AG09309 (cell line): ENCODE measurements around the gene NOTCH3.

ENCODE experiments used
- DNase-seq: peaks from one replicate; pipeline ENCODE4 v3.0.0-alpha.2; 2010; ENCODE audit warnings: low read depth
- H3K4me3 ChIP-seq: 2 replicates; pipeline ENCODE4 v1.5.1; 2011; ENCODE audit warnings: mild to moderate bottlenecking, low read depth, low read length, moderate library complexity; ENCODE audit not compliant: control insufficient read depth
- TF ChIP-seq, protein P1 (sequence below): IDR thresholded peaks from 2 replicates; pipeline ENCODE4 v1.5.1; 2011; ENCODE audit warnings: mild to moderate bottlenecking, low read depth, low read length, inconsistent platforms; ENCODE audit not compliant: insufficient read depth, control insufficient read depth; ENCODE audit errors: missing control alignments

Gene NOTCH3

DNA sequence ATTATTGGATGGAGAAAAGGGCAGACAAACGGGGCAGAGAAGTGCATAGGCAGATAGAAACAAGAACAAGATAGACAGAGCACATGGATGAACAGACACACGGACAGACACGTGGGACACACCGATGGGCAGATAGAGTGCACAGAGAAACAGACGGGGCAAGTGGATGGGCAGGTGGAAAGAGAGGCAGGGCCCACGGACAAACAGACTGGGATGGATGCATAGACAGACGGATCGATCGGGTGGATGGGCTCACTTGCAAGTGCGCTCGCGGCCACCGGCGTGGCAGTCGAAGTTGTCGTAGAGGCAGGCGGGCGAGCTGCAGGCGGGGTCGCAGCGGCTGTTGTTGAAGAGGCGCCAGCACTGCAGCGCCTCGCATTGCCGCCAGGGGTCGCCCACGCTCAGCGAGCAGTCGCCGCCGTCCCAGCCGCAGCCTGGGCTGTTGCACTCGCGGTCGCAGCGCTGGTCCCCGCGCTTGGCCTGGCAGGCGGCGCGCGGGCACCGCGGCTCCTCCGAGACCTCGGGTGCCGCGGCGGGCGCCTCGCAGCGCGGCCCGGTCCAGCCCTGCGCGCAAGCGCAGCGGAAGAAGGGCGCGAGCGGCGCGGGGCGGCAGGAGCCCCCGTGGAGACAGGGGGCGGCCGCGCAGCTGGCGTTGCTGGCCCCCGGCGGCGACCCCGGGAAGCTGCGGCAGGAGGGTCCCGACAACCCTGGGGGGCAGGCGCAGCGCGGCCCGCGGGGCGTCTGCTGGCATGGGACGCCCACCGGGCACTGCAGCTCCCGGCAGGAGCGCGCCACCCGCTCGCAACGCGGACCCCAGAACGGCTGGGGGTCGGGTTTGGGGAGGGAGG, 23.3 kb downstream of the NOTCH3 start:
- TF ChIP-seq, protein P1, sequence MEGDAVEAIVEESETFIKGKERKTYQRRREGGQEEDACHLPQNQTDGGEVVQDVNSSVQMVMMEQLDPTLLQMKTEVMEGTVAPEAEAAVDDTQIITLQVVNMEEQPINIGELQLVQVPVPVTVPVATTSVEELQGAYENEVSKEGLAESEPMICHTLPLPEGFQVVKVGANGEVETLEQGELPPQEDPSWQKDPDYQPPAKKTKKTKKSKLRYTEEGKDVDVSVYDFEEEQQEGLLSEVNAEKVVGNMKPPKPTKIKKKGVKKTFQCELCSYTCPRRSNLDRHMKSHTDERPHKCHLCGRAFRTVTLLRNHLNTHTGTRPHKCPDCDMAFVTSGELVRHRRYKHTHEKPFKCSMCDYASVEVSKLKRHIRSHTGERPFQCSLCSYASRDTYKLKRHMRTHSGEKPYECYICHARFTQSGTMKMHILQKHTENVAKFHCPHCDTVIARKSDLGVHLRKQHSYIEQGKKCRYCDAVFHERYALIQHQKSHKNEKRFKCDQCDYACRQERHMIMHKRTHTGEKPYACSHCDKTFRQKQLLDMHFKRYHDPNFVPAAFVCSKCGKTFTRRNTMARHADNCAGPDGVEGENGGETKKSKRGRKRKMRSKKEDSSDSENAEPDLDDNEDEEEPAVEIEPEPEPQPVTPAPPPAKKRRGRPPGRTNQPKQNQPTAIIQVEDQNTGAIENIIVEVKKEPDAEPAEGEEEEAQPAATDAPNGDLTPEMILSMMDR, result peak; percentile 77
- no peak overlapping the region for H3K4me3 ChIP-seq
- DNase-seq, result no peak

DNA sequence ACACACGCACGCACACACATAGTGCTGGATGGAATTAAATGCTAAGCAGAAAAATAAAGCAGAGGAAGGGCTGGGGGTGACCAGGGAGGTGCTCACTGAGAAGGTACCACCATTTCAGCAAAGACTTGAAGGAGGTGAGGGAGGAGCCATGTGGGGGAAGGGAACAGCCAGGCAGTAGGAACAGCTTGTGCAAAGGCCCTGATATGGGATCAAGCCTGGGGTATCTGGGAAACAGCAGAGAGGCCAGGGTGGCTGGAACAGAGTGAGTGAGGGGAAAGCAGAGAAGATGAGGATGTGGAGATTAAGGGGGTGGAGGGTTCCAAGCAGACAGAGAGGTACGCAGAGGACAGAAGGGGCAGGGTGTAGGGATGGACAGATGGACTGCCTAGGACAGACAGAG, 25.2 kb downstream of the NOTCH3 start:
- DNase-seq, result no peak
- no peak overlapping the region for H3K4me3 ChIP-seq
- TF ChIP-seq, protein P1, result no peak

DNA sequence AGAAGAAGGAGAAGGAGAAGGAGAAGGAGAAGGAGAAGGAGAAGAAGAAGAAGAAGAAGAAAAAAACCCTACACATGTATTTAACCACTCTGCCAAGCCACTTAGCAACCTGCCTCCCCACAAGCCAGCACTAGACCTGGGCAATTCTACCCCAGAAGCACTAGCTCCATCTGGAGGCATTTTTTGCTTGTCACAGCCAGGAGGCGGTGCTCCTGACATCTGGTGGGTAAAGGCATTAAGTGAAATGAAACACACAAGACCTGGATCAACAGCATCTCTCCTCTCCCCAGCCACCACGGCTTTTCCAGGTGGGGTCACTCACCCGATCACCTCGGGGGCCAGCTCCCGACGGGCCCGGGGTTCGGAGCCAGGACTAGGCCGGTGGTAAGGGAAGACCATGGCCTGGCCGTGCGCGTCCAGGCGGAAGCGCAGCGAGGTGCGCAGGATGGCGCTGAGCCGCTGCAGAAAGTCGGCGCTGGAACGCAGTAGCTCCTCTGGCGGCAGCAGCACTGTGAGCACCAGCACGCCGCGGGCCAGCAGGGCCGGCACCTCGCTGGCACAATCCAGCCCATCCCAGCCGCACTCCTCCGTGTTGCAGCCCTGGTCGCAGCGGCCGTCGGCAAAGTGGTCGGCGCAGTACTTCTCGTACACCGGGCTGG, 26.9 kb downstream of the NOTCH3 start:
- no peak for DNase-seq
- no peak overlapping the region for H3K4me3 ChIP-seq
- TF ChIP-seq, protein P1, result no peak

DNA sequence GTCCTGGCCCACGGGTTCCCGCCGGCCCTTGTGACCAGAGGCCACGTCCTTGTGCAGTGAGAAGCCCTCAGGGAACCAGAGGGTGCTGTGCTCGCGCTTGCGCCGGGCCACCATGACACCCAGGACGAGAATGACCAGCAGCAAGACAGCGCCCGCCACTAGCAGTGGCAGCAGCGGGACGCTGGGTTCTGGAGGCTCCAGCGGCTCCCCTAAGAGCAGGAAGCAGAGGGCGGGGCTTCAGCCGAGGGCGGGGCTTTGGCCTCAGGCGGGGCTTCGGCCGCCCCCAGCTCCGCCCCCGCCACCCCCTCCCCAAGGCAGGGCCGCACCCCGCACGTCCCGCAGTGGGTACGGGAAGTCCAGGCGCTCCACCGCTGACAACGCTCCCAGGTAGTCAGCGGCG, 30.4 kb downstream of the NOTCH3 start:
- TF ChIP-seq, protein P1, result no peak
- no peak overlapping the region for H3K4me3 ChIP-seq
- no peak for DNase-seq

DNA sequence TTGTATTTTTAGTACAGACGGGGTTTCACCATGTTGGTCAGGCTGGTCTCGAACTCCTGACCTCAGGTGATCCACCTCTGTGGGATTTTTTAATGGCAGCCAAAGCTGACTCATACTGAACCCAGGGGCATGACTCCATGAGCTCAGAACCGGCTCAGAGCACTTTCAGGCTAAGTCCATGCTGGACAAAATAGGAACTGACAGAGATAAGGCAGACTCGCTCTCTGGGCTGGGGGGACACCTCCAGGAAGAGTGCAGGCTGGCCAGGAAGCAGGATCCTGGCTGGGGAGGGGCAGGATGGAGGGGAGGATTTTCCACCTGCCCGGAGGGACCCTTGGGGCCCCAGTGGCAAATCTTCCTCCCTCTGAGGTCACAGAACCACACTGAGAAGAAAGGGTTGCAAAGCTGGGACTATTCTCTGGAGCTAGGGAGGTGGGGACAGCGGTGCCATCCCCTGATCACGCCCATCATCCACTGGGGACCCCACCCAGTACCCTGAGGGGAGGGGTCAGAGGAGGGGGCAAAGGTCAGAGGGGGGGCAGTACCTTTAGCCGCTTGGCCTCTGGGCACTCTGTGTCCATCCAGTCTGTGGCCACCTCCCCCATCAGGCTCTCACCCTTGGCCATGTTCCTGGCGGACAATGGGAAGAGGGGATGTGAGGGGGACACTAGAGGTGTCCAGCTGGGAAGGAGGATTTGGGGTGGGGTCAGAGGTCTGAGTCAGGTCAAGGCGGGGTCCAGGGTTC, 31.1 kb downstream of the NOTCH3 start:
- DNase-seq, result no peak
- H3K4me3 ChIP-seq, result no peak overlapping the region
- TF ChIP-seq, protein P1, result no peak

DNA sequence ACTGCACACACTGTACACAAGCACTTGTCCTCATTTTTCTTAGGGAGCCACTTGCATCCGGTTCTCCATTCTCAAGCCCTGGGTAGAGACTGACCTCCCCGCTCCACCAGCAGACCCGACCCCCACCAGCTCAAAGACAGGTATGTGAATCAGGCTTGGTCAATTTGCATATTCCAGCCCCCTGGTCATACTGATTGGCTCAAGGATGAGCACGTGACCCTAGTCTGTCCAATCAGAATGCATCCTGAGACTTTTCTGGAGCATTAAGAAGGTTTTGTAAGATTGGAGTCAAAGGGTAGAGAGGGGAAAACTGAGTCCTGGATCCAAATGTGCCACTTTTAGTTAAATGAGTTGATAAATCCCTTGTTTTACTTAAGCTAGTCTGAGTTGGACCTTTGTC, 34.1 kb downstream of the NOTCH3 start:
- TF ChIP-seq, protein P1, result no peak
- H3K4me3 ChIP-seq, result no peak overlapping the region
- no peak for DNase-seq
